ENCODE measurements around the gene NKAIN2. TPM values are rescaled to one million over a fixed set of nuclear protein-coding genes. Genes with fewer than 3 reads are reported as not detected.

Gene NKAIN2
- total and polyA plus RNA-seq, 8 donors = 9.5 to 23.4 (median 18.9) TPM; not detected in 2

GRCh38 chr6:124356811-124357210, 553.1 kb downstream of the NKAIN2 start:
- H3K9me3 ChIP-seq = peaks cover 0 to 2% of the 10 kb centered on the region in 2 donors
- no peaks in the 10 kb centered on the region for H3K4me1 ChIP-seq
- H3K4me3 ChIP-seq = no peak overlapping the region
- no peaks in the 10 kb centered on the region for H3K36me3 ChIP-seq
- intact Hi-C loops (cut with DNase I) = no loop called here
- ATAC-seq (no peak), DNase-seq (no peak)
- no peaks in the 10 kb centered on the region for H3K27me3 ChIP-seq
- no peak overlapping the region for H3K27ac ChIP-seq
- TF ChIP-seq CTCF (IDR thresholded peaks at IDR 0.05) = no peak

- intact Hi-C loops (cut with DNase I) = no loop called here
- ATAC-seq (no peak), DNase-seq (no peak)
Measured at GRCh38 chr6:124368131-124368530, 564.5 kb downstream of the NKAIN2 start.

GRCh38 chr6:124371974-124372475, 568.4 kb downstream of the NKAIN2 start:
- H3K36me3 ChIP-seq = no peaks in the 10 kb centered on the region
- H3K27me3 ChIP-seq = no peaks in the 10 kb centered on the region
- no peak for ATAC-seq
- TF ChIP-seq CTCF (IDR thresholded peaks at IDR 0.05) = no peak
- no peak overlapping the region for H3K4me3 ChIP-seq
- intact Hi-C loops (cut with DNase I) = no loop called here
- DNase-seq = peak in 2 of 4 donors; percentile 30 to 40
- no peak overlapping the region for H3K27ac ChIP-seq
- H3K9me3 ChIP-seq = no peaks in the 10 kb centered on the region
- H3K4me1 ChIP-seq = no peaks in the 10 kb centered on the region

More at GRCh38 chr6:124368131-124368530, 564.5 kb downstream of the NKAIN2 start:
- Histone ChIP-seq H3K4me1 (no peaks in the 10 kb centered on the region), H3K4me3 (no peak overlapping the region), H3K27me3 (no peaks in the 10 kb centered on the region), H3K27ac (no peak overlapping the region), H3K9me3 (no peaks in the 10 kb centered on the region), H3K36me3 (no peaks in the 10 kb centered on the region)
- no peak for TF ChIP-seq CTCF (IDR thresholded peaks at IDR 0.05)

- Histone ChIP-seq H3K27me3 (no peaks in the 10 kb centered on the region), H3K4me3 (no peak overlapping the region), H3K36me3 (no peaks in the 10 kb centered on the region), H3K27ac (no peak overlapping the region), H3K4me1 (no peaks in the 10 kb centered on the region), H3K9me3 (no peaks in the 10 kb centered on the region)
- no peak for TF ChIP-seq CTCF (IDR thresholded peaks at IDR 0.05)
- intact Hi-C loops (cut with DNase I) = no loop called here
- DNase-seq (no peak), ATAC-seq (no peak)
Measured at GRCh38 chr6:124373386-124373785, 569.7 kb downstream of the NKAIN2 start.

GRCh38 chr6:124389127-124389526, 585.5 kb downstream of the NKAIN2 start:
- H3K27ac ChIP-seq = no peak overlapping the region
- H3K4me1 ChIP-seq = no peaks in the 10 kb centered on the region
- ATAC-seq (no peak), DNase-seq (no peak)
- intact Hi-C loops (cut with DNase I) = no loop called here
- H3K4me3 ChIP-seq = no peak overlapping the region
- TF ChIP-seq CTCF (IDR thresholded peaks at IDR 0.05) = no peak
- no peaks in the 10 kb centered on the region for H3K27me3 ChIP-seq
- no peaks in the 10 kb centered on the region for H3K36me3 ChIP-seq
- H3K9me3 ChIP-seq = peaks cover 0 to 6% of the 10 kb centered on the region in 2 donors
